HepG2 (cell line): Measurements from ENCODE around the gene EIF1AD. TPM values are rescaled to one million over a fixed set of nuclear protein-coding genes. Genes with fewer than 3 reads are reported as not detected.

Experiments
- ATAC-seq: fragments of 200-7000 bp; cut with Tn5 transposase; 3 replicates; pipeline ENCODE4 v1.9.1; 2020; ENCODE audit warnings: mild to moderate bottlenecking, moderate library complexity
- BruUV-seq: library from RNA; stranded (reverse); fragments of 400-500 nt; replicated peaks from 2 replicates; lab custom pipeline; 2021; lab: Mats Ljungman, UMichigan
- CTCF ChIA-PET: fragments of 300-600 bp; formaldehyde crosslinking; extraction: SDS; loops from one replicate; lab custom pipeline; 2021; ENCODE audit warnings: low total read pairs, inconsistent platforms, low intra/inter-chr PET ratio; lab: Yijun Ruan, JAX
- POLR2A ChIA-PET: fragments of 350-600 bp; sonication (Branson Sonifier 250); formaldehyde crosslinking; loops from one replicate; lab custom pipeline; 2020; ENCODE audit warnings: antibody characterized with exemption, inconsistent platforms; lab: Yijun Ruan, JAX
- DNase-seq: peaks from one replicate; pipeline ENCODE4 v3.0.0-alpha.2; 2015; ENCODE audit warnings: low spot score
- FAIRE-seq: peaks from 3 replicates; lab custom pipeline; 2011; peaks lifted over from hg19 to GRCh38; lab: Jason Lieb, UNC
- H2AFZ ChIP-seq: one replicate; pipeline ENCODE4 v1.6.1; 2011; ENCODE audit warnings: low read length, inconsistent platforms
- H3K27ac ChIP-seq: fragments of 300-600 bp; 3 replicates; pipeline ENCODE4 v1.8.0; 2011; ENCODE audit warnings: mixed run types, mild to moderate bottlenecking, mixed read lengths, low read length, inconsistent platforms; ENCODE audit not compliant: insufficient read depth; ENCODE audit errors: extremely low read length
- H3K27me3 ChIP-seq, 2 experiments: fragments of 200-600 bp in 1 of 2; 2 replicates in 1 of 2; 3 replicates in 1 of 2; pipeline versions ENCODE4 v1.6.0 to v1.8.0; 2011; ENCODE audit warnings: low read length in 2 of 2, mild to moderate bottlenecking in 2 of 2, moderate library complexity in 2 of 2, inconsistent platforms in 1 of 2; ENCODE audit not compliant: insufficient read depth in 2 of 2, control insufficient read depth in 1 of 2
- H3K36me3 ChIP-seq, 2 experiments: fragments of 200-600 bp in 1 of 2; replicated peaks in 1 of 2; 2 replicates in 1 of 2; 3 replicates in 1 of 2; pipeline versions ENCODE4 v1.5.1 to v1.8.0; 2011; ENCODE audit warnings: low read length in 2 of 2, inconsistent platforms in 1 of 2; ENCODE audit not compliant: insufficient read depth in 2 of 2, control insufficient read depth in 1 of 2
- H3K4me1 ChIP-seq: 2 replicates; pipeline ENCODE4 v1.5.1; 2012; ENCODE audit warnings: low read length, inconsistent platforms; ENCODE audit not compliant: insufficient read depth
- H3K4me2 ChIP-seq: 2 replicates; pipeline ENCODE4 v1.6.0; 2011; ENCODE audit warnings: low read depth, low read length, inconsistent platforms
- H3K4me3 ChIP-seq, 3 experiments: fragments of 200-600 bp in 1 of 3; sonication (generic), shearing (Covaris generic) in 1 of 3; replicated peaks in 1 of 3; 2 replicates each; pipeline ENCODE4 v1.5.1; 2011 to 2016; ENCODE audit warnings: low read length in 3 of 3, inconsistent platforms in 2 of 3, low read depth in 2 of 3, mild to moderate bottlenecking in 2 of 3, control low read depth in 1 of 3, mixed read lengths in 1 of 3; ENCODE audit not compliant: insufficient read depth in 1 of 3
- H3K79me2 ChIP-seq: one replicate; pipeline ENCODE4 v1.6.1; 2011; ENCODE audit warnings: low read length, inconsistent platforms; ENCODE audit not compliant: insufficient read depth
- H3K9ac ChIP-seq: 2 replicates; pipeline ENCODE4 v1.6.0; 2011; ENCODE audit warnings: mild to moderate bottlenecking, low read depth, low read length, inconsistent platforms; ENCODE audit not compliant: insufficient read depth
- H3K9me3 ChIP-seq: 2 replicates; pipeline ENCODE4 v1.5.1; 2012; ENCODE audit warnings: mild to moderate bottlenecking, low read length
- H4K20me1 ChIP-seq: 2 replicates; pipeline ENCODE4 v1.6.0; 2011; ENCODE audit warnings: inconsistent platforms, mild to moderate bottlenecking, low read length, moderate library complexity; ENCODE audit not compliant: insufficient read depth
- EED ChIP-seq: sonication (generic); formaldehyde crosslinking; IDR thresholded peaks from 2 replicates; pipeline ENCODE4 v1.5.0; 2020; ENCODE audit warnings: mild to moderate bottlenecking, missing genetic modification reagents
- ELF1 ChIP-seq: sonication (generic); formaldehyde crosslinking; IDR thresholded peaks from 2 replicates; pipeline ENCODE4 v1.4.0; 2020; ENCODE audit warnings: missing genetic modification reagents
- ETS1 ChIP-seq: sonication (generic); formaldehyde crosslinking; IDR thresholded peaks from 2 replicates; pipeline ENCODE4 v1.4.0; 2020; ENCODE audit warnings: missing genetic modification reagents
- NRL ChIP-seq: sonication (generic); formaldehyde crosslinking; IDR thresholded peaks from 2 replicates; pipeline ENCODE4 v1.5.0; 2020; ENCODE audit warnings: missing genetic modification reagents, mild to moderate bottlenecking, moderate library complexity, borderline replicate concordance
- RXRB ChIP-seq: IDR thresholded peaks from 2 replicates; pipeline ENCODE4 v1.6.1; 2016; ENCODE audit warnings: borderline replicate concordance, missing genetic modification reagents, missing compliant biosample characterization
- SALL2 ChIP-seq: sonication (generic); formaldehyde crosslinking; IDR thresholded peaks from 2 replicates; pipeline ENCODE4 v1.8.1; 2023; ENCODE audit warnings: mild to moderate bottlenecking, missing genetic modification reagents, inconsistent platforms
- TRIM24 ChIP-seq: sonication (generic); formaldehyde crosslinking; IDR thresholded peaks from 2 replicates; pipeline ENCODE4 v1.8.0; 2022; ENCODE audit warnings: mild to moderate bottlenecking, missing genetic modification reagents
- ZFY ChIP-seq: sonication (generic); formaldehyde crosslinking; IDR thresholded peaks from 2 replicates; pipeline ENCODE4 v1.4.0; 2020; ENCODE audit warnings: missing genetic modification reagents
- ZIK1 ChIP-seq: sonication (generic); formaldehyde crosslinking; IDR thresholded peaks from 2 replicates; pipeline ENCODE4 v1.5.0; 2020; ENCODE audit warnings: mild to moderate bottlenecking, low read depth, missing genetic modification reagents, borderline replicate concordance
- ZNF143 ChIP-seq: sonication (generic); formaldehyde crosslinking; IDR thresholded peaks from 2 replicates; pipeline ENCODE4 v1.4.0; 2020; ENCODE audit warnings: missing genetic modification reagents
- ZNF224 ChIP-seq: sonication (generic); formaldehyde crosslinking; IDR thresholded peaks from 2 replicates; pipeline ENCODE4 v1.5.0; 2020; ENCODE audit warnings: mild to moderate bottlenecking, missing genetic modification reagents
- ZNF687 ChIP-seq: sonication (generic); formaldehyde crosslinking; IDR thresholded peaks from 2 replicates; pipeline ENCODE4 v1.5.1; 2020; ENCODE audit warnings: mild to moderate bottlenecking, missing genetic modification reagents, moderate library complexity
- ZNF746 ChIP-seq: sonication (generic); formaldehyde crosslinking; IDR thresholded peaks from 2 replicates; pipeline ENCODE4 v1.8.0; 2022; ENCODE audit warnings: mild to moderate bottlenecking, missing genetic modification reagents
- ZNF777 ChIP-seq: sonication (generic); formaldehyde crosslinking; IDR thresholded peaks from 2 replicates; pipeline ENCODE4 v1.4.0; 2020; ENCODE audit warnings: missing genetic modification reagents
- WGBS: methylation state at CpG from one replicate; pipeline ENCODE4 v1.1.6; 2017; ENCODE audit warnings: low lambda C conversion rate; 5-methylcytosine and 5-hydroxymethylcytosine counted together
- in situ Hi-C: cut with HindIII; loops from 2 replicates; pipeline ENCODE4 v1.10.0; 2017; ENCODE audit warnings: low pct_unique_long_range_greater_than_20kb; ENCODE audit not compliant: extremely low pct_ligation_motif_present
- intact Hi-C: fragments of 100-400 bp; cut with micrococcal nuclease; formaldehyde crosslinking; loops from one replicate; pipeline ENCODE4 v1.10.0; 2022; ENCODE audit not compliant: unreplicated experiment
- polyA plus RNA-seq, 8 experiments: library from polyadenylated mRNA; depleted of rRNA in 3 of 8; stranded (reverse) in 7 of 8; unstranded in 1 of 8; fragments of >200 nt; fragmentation: Illumina TruSeq in 4 of 8; extraction: Trizol in 4 of 8; gene quantifications; 2 replicates each; pipeline versions ENCODE4 v1.2.1 to v1.2.3, GENCODE V29; 2011 to 2016; ENCODE audit warnings: low read depth in 4 of 8, missing spikeins in 1 of 8, mixed read lengths in 1 of 8; ENCODE audit not compliant: insufficient read depth in 1 of 8
- total RNA-seq, 5 experiments: library from RNA; depleted of rRNA; stranded (reverse); fragments of >200 nt; fragmentation: Illumina TruSeq; extraction: Trizol; gene quantifications; 2 replicates each; pipeline ENCODE4 v1.2.3, GENCODE V29; 2016; ENCODE audit warnings: low read depth in 1 of 5
- TF ChIP-seq, protein P1 (sequence below), 2 experiments: sonication (generic) in 1 of 2; formaldehyde crosslinking in 1 of 2; IDR thresholded peaks; 2 replicates each; pipeline versions ENCODE4 v1.4.0 to v1.6.1; 2018 to 2020; ENCODE audit warnings: missing genetic modification reagents in 2 of 2, borderline replicate concordance in 1 of 2, low read depth in 1 of 2, mild to moderate bottlenecking in 1 of 2, missing biosample characterization in 1 of 2
- TF ChIP-seq, protein P2 (sequence below): sonication (generic); formaldehyde crosslinking; IDR thresholded peaks from 2 replicates; pipeline ENCODE4 v1.4.0; 2020; ENCODE audit warnings: missing genetic modification reagents

EIF1AD gene
- total and polyA plus RNA-seq, 2 of the 13 experiments (the other 11 are each of a cell fraction or from before 2014, with no cell fraction given), result 18.2 to 30.8 TPM

DNA sequence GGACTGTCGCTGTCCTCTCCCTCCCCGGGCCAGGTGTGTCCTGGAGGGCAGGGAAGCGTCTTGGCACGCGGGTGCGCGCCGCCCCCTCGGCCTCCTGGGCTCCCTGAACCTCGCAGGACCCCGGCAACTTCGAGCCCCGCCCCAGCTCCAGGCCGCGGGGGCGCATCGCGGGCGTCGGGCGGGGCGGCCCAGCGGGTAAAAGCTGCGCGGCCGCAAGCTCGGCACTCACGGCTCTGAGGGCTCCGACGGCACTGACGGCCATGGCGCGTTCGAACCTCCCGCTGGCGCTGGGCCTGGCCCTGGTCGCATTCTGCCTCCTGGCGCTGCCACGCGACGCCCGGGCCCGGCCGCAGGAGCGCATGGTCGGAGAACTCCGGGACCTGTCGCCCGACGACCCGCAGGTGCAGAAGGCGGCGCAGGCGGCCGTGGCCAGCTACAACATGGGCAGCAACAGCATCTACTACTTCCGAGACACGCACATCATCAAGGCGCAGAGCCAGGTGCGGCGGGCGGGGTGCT lies 9.9 kb upstream of the EIF1AD start, which contains the start of gene CST6:
CST6 (plus strand) TSS at position 224 of the 519 bp plus-strand sequence; CDS start at position 261, 37 bp downstream.
- Histone ChIP-seq H3K4me3 (no peak within 1 kb of the TSS), H3K9me3 (no peaks in the 10 kb centered on the region), H2AFZ (no peak within 1 kb of the TSS), H3K27me3 (peaks cover 7 to 45% of the 10 kb centered on the region in 2 experiments; a peak in 4 of 5 replicates), H3K4me1 (peaks cover 12% of the 10 kb centered on the region; the same call in 1 of the 2 replicates), H3K27ac (no peak within 1 kb of the TSS), H3K9ac (no peak within 1 kb of the TSS), H3K4me2 (no peak within 1 kb of the TSS; the same call in 1 of the 2 replicates), H4K20me1 (no peaks in the 10 kb centered on the region), H3K36me3 (no peaks in the 10 kb centered on the region), H3K79me2 (no peaks in the 10 kb centered on the region)
- no peak for FAIRE-seq
- intact Hi-C loops, result no loop called here
- ChIA-PET POLR2A (interaction anchor here (1.2 kb wide), 1 partner anchor 9 kb away, joined by 3 read pairs; the partner anchor contains the start of genes BANF1 and EIF1AD), CTCF (no interaction called here)
- no peak for TF ChIP-seq TRIM24 (CRISPR knock-in tag)
- TF ChIP-seq ZIK1 (CRISPR knock-in tag), result no peak
- no peak for TF ChIP-seq EED (CRISPR knock-in tag)
- TF ChIP-seq ETS1 (CRISPR knock-in tag), result no peak
- no peak for TF ChIP-seq ZNF746 (CRISPR knock-in tag)
- no peak for TF ChIP-seq ZNF143 (CRISPR knock-in tag)
- TF ChIP-seq ZNF224, result no peak
- TF ChIP-seq RXRB, result no peak
- TF ChIP-seq, protein P1, sequence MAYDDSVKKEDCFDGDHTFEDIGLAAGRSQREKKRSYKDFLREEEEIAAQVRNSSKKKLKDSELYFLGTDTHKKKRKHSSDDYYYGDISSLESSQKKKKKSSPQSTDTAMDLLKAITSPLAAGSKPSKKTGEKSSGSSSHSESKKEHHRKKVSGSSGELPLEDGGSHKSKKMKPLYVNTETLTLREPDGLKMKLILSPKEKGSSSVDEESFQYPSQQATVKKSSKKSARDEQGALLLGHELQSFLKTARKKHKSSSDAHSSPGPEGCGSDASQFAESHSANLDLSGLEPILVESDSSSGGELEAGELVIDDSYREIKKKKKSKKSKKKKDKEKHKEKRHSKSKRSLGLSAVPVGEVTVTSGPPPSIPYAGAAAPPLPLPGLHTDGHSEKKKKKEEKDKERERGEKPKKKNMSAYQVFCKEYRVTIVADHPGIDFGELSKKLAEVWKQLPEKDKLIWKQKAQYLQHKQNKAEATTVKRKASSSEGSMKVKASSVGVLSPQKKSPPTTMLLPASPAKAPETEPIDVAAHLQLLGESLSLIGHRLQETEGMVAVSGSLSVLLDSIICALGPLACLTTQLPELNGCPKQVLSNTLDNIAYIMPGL (CRISPR knock-in tag; IDR thresholded peaks at IDR 0.05; ENCODE audit: borderline replicate concordance in 1 of 2, low read depth in 1 of 2), result no peak
- TF ChIP-seq NRL (CRISPR knock-in tag), result no peak
- no peak for TF ChIP-seq SALL2
- TF ChIP-seq ZNF777 (CRISPR knock-in tag), result peak; percentile 37; the same call in 1 of the 2 replicates
- TF ChIP-seq ELF1 (CRISPR knock-in tag), result no peak
- no peak for TF ChIP-seq ZFY (CRISPR knock-in tag)
- 0 out of 2 replicates have a peak, but pooled peaks have one; percentile 11 for TF ChIP-seq ZNF687 (CRISPR knock-in tag)
- TF ChIP-seq, protein P2, sequence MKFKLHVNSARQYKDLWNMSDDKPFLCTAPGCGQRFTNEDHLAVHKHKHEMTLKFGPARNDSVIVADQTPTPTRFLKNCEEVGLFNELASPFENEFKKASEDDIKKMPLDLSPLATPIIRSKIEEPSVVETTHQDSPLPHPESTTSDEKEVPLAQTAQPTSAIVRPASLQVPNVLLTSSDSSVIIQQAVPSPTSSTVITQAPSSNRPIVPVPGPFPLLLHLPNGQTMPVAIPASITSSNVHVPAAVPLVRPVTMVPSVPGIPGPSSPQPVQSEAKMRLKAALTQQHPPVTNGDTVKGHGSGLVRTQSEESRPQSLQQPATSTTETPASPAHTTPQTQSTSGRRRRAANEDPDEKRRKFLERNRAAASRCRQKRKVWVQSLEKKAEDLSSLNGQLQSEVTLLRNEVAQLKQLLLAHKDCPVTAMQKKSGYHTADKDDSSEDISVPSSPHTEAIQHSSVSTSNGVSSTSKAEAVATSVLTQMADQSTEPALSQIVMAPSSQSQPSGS (CRISPR knock-in tag), result no peak
- no TSS peak for BruUV-seq
- WGBS, result 67% methylated on average over 35 of the region's 61 CpGs
- ATAC-seq, result no peak
- no peak for DNase-seq
- in situ Hi-C loops, result no loop called here
